ENCODE data around the gene NCBP3.

GRCh38 chr17:3851461-3852100 is 5.5 kb upstream of the NCBP3 start:
- TF ChIP-seq CTCF (IDR thresholded peaks at IDR 0.05; ENCODE audit: extremely low read depth in 1 of 2, insufficient read depth in 1 of 2, low read depth in 1 of 2, low read length in 2 of 2) (no peak), POLR2A (IDR thresholded peaks at IDR 0.05; ENCODE audit: low read depth, low read length) (no peak), MAX (IDR thresholded peaks at IDR 0.05; ENCODE audit: insufficient read depth, insufficient read length) (no peak), EZH2 (IDR thresholded peaks at IDR 0.05; ENCODE audit: borderline replicate concordance, low read depth, low read length, severe bottlenecking) (no peak), POLR2AphosphoS5 (IDR thresholded peaks at IDR 0.05; ENCODE audit: insufficient read depth, low read depth, low read length) (no peak)

Data from endothelial cell of umbilical vein (primary cell).